ENCODE measurements around the gene SLC26A6. TPM values are rescaled to one million over a fixed set of nuclear protein-coding genes. Genes with fewer than 3 reads are reported as not detected.

Gene SLC26A6
- total and polyA plus RNA-seq, 10 of the 15 experiments (the other 5 are each of a cell fraction or from before 2014, with no cell fraction given): 2.1 to 24.9 (median 13.3) TPM

DNA sequence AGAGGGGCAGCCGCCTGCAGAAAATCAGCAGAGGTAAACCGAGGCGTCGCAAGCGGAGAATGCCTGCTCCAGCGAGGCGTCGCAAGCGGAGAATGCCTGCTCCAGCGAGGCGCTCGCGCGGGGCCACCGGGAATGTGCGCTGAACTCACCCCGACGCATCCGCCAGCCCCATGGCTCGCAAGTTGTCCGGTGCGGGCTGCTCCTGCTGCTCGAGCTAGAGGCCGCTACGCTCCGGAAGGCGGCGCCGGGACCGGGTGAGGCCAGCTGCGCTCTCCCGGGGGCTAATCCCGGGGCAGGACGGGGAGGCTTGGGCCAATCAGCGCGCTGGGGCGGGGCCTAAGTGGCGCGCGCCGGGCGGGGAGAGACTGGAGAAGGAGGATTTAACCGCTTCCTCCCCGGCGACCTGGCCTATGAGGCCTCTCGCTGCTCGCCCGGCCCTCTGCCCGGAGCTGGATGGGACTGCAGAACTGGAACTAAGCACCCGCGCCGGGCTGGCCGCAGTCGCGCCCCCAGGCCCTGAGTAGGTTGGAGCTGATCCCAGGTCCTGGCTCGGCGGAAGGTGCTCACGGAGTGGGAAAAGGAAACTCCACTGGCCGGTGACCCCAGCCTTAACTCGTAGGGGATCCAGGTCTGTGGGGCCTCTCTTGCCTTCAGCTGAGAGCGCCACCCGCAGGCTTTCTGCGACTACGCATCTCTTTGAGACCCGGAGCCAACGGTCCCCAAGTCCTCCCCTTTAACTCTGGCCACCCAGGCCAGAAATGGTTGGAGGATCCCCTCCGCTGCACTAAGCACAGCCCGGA, at the start of gene SLC26A6 (continued):
- TF ChIP-seq RB1 (IDR thresholded peaks at IDR 0.05; ENCODE audit: borderline replicate concordance) (peak; percentile 79; the same call in 1 of the 2 replicates), TCF3 (IDR thresholded peaks at IDR 0.05; ENCODE audit: borderline replicate concordance, insufficient read depth, low read depth, low read length) (peak; percentile 75; the same call in 1 of the 2 replicates), CHD2 (IDR thresholded peaks at IDR 0.05; ENCODE audit: borderline replicate concordance, low read depth, low read length) (peak; percentile 54; the same call in 1 of the 2 replicates), MYC (IDR thresholded peaks at IDR 0.05; ENCODE audit: insufficient read depth, insufficient read length, insufficient replicate concordance, low read length, severe bottlenecking) (no peak), ZZZ3 (IDR thresholded peaks at IDR 0.05; ENCODE audit: control insufficient read depth, insufficient read length, low read depth) (no peak), BACH1 (IDR thresholded peaks at IDR 0.05; ENCODE audit: borderline replicate concordance) (no peak), MTA3 (IDR thresholded peaks at IDR 0.05; ENCODE audit: borderline replicate concordance, low read length) (no peak), RELA (IDR thresholded peaks at IDR 0.05; ENCODE audit: borderline replicate concordance, partially characterized antibody) (no peak), KAT2A (conservative IDR thresholded peaks at IDR 0.05; ENCODE audit: control insufficient read depth, low read depth, low read length) (no peak), YBX1 (IDR thresholded peaks at IDR 0.05) (no peak), SRF (IDR thresholded peaks at IDR 0.05; ENCODE audit: low read depth in 2 of 2, low read length in 2 of 2) (0 out of 4 replicates have a peak, but pooled peaks of 1 of the 2 experiments have one; percentile 22), MTA2 (IDR thresholded peaks at IDR 0.05; ENCODE audit: low read depth) (peak; percentile 45; the same call in 1 of the 2 replicates), RAD21 (IDR thresholded peaks at IDR 0.05; ENCODE audit: insufficient read depth, low read depth, low read length) (peak; percentile 43), SUPT20H (IDR thresholded peaks at IDR 0.05; ENCODE audit: borderline replicate concordance, control insufficient read depth, low read depth, low read length) (no peak)
- TF ChIP-seq, protein P1, sequence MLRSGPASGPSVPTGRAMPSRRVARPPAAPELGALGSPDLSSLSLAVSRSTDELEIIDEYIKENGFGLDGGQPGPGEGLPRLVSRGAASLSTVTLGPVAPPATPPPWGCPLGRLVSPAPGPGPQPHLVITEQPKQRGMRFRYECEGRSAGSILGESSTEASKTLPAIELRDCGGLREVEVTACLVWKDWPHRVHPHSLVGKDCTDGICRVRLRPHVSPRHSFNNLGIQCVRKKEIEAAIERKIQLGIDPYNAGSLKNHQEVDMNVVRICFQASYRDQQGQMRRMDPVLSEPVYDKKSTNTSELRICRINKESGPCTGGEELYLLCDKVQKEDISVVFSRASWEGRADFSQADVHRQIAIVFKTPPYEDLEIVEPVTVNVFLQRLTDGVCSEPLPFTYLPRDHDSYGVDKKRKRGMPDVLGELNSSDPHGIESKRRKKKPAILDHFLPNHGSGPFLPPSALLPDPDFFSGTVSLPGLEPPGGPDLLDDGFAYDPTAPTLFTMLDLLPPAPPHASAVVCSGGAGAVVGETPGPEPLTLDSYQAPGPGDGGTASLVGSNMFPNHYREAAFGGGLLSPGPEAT (IDR thresholded peaks at IDR 0.05; ENCODE audit: low read depth): peak; percentile 94
- TF ChIP-seq, protein P2, sequence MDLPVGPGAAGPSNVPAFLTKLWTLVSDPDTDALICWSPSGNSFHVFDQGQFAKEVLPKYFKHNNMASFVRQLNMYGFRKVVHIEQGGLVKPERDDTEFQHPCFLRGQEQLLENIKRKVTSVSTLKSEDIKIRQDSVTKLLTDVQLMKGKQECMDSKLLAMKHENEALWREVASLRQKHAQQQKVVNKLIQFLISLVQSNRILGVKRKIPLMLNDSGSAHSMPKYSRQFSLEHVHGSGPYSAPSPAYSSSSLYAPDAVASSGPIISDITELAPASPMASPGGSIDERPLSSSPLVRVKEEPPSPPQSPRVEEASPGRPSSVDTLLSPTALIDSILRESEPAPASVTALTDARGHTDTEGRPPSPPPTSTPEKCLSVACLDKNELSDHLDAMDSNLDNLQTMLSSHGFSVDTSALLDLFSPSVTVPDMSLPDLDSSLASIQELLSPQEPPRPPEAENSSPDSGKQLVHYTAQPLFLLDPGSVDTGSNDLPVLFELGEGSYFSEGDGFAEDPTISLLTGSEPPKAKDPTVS (IDR thresholded peaks at IDR 0.05; ENCODE audit: low read depth, low read length): no peak
- TF ChIP-seq, protein P3, sequence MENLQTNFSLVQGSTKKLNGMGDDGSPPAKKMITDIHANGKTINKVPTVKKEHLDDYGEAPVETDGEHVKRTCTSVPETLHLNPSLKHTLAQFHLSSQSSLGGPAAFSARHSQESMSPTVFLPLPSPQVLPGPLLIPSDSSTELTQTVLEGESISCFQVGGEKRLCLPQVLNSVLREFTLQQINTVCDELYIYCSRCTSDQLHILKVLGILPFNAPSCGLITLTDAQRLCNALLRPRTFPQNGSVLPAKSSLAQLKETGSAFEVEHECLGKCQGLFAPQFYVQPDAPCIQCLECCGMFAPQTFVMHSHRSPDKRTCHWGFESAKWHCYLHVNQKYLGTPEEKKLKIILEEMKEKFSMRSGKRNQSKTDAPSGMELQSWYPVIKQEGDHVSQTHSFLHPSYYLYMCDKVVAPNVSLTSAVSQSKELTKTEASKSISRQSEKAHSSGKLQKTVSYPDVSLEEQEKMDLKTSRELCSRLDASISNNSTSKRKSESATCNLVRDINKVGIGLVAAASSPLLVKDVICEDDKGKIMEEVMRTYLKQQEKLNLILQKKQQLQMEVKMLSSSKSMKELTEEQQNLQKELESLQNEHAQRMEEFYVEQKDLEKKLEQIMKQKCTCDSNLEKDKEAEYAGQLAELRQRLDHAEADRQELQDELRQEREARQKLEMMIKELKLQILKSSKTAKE (IDR thresholded peaks at IDR 0.05; ENCODE audit: low read depth, poor library complexity, severe bottlenecking): no peak
- TF ChIP-seq, protein P4, sequence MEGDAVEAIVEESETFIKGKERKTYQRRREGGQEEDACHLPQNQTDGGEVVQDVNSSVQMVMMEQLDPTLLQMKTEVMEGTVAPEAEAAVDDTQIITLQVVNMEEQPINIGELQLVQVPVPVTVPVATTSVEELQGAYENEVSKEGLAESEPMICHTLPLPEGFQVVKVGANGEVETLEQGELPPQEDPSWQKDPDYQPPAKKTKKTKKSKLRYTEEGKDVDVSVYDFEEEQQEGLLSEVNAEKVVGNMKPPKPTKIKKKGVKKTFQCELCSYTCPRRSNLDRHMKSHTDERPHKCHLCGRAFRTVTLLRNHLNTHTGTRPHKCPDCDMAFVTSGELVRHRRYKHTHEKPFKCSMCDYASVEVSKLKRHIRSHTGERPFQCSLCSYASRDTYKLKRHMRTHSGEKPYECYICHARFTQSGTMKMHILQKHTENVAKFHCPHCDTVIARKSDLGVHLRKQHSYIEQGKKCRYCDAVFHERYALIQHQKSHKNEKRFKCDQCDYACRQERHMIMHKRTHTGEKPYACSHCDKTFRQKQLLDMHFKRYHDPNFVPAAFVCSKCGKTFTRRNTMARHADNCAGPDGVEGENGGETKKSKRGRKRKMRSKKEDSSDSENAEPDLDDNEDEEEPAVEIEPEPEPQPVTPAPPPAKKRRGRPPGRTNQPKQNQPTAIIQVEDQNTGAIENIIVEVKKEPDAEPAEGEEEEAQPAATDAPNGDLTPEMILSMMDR (IDR thresholded peaks at IDR 0.05 in 2 of 3, conservative IDR thresholded peaks at IDR 0.05 in 1 of 3; ENCODE audit: control insufficient read depth in 2 of 3, extremely low read depth in 1 of 3, insufficient read depth in 1 of 3, low read depth in 3 of 3, low read length in 3 of 3): peak; percentile 52 to 81 (median 78)
- TF ChIP-seq, protein P5, sequence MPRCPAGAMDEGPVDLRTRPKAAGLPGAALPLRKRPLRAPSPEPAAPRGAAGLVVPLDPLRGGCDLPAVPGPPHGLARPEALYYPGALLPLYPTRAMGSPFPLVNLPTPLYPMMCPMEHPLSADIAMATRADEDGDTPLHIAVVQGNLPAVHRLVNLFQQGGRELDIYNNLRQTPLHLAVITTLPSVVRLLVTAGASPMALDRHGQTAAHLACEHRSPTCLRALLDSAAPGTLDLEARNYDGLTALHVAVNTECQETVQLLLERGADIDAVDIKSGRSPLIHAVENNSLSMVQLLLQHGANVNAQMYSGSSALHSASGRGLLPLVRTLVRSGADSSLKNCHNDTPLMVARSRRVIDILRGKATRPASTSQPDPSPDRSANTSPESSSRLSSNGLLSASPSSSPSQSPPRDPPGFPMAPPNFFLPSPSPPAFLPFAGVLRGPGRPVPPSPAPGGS (IDR thresholded peaks at IDR 0.05; ENCODE audit: borderline replicate concordance, insufficient read depth, low read depth, low read length, poor library complexity, severe bottlenecking): no peak
